ENCODE measurements around the gene SLC25A48.
"Not testable (repeated sequence)": the region's sequence is repeated elsewhere in the genome, so short reads cannot be mapped to it uniquely, and the experiment has no call there.

The SLC25A48 gene

DNA sequence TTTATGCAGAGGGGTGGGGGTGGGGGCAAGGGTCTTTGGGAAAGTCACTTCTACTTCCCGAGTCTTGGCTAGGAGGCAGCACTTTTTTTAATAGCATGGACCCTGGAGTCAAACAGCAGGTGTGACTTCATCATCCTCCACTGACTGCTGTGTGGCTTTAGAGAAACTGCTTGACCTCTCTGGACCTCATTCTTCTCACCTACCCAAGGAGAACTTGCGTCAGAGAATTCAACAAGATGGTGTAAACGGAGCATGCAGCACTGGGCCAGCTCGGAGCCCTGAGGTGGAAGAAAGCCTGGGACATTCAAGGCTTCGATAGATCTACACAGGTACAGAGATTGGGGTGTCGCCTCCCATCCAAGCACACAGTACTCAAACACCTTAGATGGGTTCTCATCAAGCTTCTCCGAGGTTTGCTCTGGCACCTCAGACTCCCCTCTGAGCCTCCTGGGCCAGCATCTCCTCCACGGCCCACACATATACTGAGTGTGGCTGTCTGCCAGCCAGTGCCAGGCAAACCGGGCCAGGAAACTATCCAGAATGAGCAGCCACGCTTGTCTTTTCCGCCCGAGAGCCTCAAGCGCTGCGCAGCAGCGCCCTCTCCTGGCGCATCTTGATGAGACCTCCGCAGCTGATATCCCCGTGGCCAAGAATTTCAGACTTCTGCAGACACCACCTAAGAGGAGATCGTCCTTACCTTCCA is 4.6 kb upstream of the SLC25A48 start:
- DNase-seq (ENCODE audit: low read depth in 2 of 2, low spot score in 1 of 2) = no peak

DNA sequence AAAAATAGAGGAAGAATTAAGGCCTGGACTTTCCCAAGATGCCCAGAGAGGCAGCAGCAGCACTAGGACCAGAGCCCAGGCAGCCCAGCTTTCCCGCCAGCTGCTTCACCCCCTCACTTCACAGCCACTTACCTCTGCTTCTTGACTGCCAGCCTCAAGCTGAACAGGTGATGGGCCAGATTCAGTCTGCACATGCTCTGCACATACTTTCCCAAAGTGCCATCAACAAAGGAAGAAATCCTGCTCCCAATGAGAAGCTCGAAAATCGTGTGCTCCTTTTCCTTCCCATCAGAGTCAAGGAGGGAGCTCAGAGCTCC is 4.1 kb upstream of the SLC25A48 start:
- no peak for DNase-seq (ENCODE audit: low read depth in 2 of 2, low spot score in 1 of 2)

DNA sequence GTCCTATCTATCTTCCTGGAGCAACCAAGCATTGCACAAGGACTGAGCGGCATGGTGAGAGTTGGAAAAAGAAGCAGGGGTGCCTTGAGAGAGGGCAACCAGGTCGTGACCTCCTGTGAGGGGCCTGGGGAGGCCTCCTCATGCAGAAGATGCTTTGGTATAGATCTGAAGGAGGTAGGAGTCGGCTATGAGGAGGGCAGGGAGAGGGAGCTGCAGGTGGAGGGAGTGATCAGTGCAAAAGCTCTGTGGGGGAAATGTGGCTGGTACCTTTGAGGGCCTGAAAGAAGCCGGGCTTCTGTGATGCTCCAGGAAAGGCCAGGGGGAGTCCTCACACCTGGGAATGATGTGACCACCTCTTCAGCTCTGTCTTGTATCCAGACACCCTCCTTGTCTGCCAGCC is 3.6 kb upstream of the SLC25A48 start:
- no peak for DNase-seq (ENCODE audit: low read depth in 2 of 2, low spot score in 1 of 2)

DNA sequence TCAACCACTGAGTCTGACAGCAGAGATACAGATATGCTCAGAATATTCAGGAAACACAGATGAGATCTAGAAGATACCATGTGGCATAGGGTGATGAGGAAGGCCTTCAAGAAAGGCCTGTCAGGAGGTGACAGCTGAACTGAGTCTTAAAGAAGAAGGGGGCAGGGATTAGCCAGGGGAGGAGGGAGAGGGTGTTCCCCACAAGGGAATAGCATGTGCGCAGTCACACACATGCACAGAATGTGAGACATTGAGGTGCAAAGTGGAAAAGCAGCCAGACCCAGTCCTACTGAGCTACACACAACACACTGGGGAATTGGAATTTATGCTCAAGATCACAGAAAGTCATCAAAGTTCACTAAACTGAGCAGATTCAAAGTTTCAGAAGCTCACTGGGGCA is 3.0 kb upstream of the SLC25A48 start:
- DNase-seq (ENCODE audit: low read depth in 2 of 2, low spot score in 1 of 2) = no peak

GRCh38 chr5:135831851-135832555 is 2.5 kb upstream of the SLC25A48 start:
- DNase-seq (ENCODE audit: low read depth in 2 of 2, low spot score in 1 of 2) = no peak

DNA sequence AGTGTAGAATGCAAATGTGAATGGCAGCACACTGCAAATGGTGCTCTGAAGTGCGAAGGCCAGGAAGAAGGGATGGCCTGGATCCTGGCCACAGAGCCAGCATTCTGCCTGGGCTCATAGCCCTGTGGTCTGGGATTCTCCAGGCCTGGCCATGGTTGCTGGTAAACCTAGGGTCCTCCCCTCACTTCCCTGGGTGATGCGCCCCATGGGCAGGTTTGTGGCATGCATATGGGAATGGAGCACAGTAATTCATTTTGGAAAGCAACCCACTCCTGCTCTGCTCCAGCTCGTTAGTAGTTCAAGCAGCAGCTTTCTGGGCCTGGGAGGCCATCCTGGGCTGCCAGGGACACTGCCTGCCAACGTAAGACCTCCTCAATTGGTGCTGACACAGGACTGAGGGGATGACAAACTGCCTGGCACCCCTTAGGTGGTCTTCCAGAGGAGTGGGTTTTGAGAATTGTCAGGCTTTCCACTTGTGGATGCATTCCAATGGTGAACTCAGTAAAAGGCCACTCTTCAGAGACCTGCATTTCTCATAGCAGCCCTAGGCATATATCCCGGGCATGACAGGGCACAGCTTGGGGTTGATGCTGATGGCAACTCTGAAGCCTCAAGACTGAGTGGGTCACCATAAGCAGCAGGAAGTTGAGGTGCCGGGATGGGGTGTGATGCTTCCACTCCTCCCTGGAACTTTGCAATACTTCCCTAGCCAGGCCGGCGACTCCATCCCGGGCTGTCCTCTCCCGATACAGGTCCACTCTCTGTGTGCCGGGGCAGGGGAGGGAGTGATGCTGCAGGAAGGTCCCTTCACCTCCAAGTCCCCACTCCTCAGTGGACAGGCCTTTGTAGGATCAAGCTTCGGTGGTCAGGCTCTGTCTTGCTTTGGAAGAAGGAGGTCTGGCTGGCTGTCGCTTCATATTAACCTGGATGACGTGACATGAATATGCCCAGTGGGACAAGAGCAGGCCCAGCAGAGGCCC is 1.2 kb upstream of the SLC25A48 start:
- DNase-seq (ENCODE audit: low read depth in 2 of 2, low spot score in 1 of 2) = no peak

- DNase-seq (ENCODE audit: low read depth in 2 of 2, low spot score in 1 of 2) = no peak
Measured at GRCh38 chr5:135833961-135834638, 363 bp upstream of the SLC25A48 start.

GRCh38 chr5:135835766-135836165 is 1.3 kb downstream of the SLC25A48 start:
- no peak for DNase-seq (ENCODE audit: low read depth in 2 of 2, low spot score in 1 of 2)

GRCh38 chr5:135838395-135838794 is 3.9 kb downstream of the SLC25A48 start:
- DNase-seq (ENCODE audit: low read depth in 2 of 2, low spot score in 1 of 2) = not testable (repeated sequence)

DNA sequence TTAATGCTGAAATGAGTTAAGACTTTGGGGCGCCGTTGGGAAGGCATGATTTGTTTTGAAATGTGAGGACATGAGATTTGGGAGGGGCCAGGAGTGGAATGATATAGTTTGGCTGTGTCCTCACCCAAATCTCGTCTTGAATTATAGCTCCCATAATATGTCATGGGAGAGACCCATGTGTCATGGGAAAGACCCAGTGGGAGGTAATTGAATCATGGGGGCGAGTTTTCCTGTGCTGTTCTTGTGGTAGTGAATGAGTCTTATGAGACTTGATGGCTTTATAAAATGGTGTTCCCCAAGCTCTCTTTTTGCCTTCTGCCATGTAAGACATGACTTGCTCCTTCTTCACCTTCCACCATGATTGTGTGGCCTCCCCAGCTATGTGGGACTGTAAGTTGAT is 5.1 kb downstream of the SLC25A48 start:
- no peak for DNase-seq (ENCODE audit: low read depth in 2 of 2, low spot score in 1 of 2)

DNA sequence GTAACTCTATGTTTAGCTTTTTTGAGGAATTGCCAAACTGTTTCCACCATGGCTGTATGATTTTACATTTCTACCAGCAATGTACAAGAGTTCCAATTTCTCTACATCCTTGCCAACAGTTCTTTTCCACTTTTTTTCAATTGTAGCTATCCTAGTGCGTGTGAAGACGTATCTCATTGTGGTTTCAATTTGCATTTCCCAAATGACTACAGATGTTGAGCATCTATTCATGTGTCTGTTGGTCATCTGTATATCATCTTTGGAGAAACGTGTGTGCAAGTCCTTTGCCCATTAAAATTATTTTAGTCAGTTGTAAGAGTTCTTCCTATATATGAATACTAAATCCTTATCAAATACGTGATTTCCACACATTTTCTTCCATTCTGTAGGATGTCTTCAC is 6.5 kb downstream of the SLC25A48 start:
- no peak for DNase-seq (ENCODE audit: low read depth in 2 of 2, low spot score in 1 of 2)

DNA sequence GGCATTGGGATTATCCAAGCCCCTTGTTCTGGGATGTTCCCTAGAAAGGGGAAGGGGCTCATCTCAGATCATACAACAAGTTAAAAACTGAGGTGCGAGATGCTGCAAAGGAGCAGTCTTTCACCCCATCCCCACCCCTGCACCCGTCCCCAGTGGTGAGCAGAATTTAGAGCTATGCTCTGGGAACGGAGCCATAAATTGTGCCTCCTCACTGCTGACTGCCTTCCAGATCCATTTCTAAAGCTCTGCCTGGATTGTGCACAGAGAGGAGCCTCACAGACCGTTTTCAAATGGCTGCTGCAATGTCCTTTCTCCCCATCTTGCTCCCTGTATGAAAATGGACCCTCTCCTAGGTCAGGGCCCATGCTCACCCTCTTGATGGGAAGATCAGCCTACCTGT is 8.3 kb downstream of the SLC25A48 start:
- no peak for DNase-seq (ENCODE audit: low read depth in 2 of 2, low spot score in 1 of 2)

- DNase-seq (ENCODE audit: low read depth in 2 of 2, low spot score in 1 of 2) = no peak
Measured at GRCh38 chr5:135843571-135844337, 9.3 kb downstream of the SLC25A48 start.

DNA sequence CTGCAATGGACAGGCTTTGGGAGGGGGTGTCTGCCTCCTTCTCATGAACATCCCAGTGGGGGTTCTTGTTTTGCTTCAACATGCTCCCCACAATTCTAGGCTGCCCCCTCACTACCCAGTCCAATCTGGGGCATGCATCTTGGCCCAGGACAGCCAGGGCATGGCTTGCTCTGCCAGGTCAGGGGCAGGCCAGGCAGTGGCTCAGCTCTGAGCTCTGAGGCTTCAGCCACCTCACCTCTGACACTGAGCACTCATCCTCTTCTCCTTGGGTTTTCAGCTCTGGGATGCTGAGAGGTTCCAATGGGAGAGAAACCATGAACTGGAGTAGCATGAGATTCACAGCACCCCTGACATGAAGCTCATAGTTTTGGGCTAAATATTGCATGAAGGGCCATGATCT is 11.8 kb downstream of the SLC25A48 start:
- DNase-seq (ENCODE audit: low read depth in 2 of 2, low spot score in 1 of 2) = no peak

DNA sequence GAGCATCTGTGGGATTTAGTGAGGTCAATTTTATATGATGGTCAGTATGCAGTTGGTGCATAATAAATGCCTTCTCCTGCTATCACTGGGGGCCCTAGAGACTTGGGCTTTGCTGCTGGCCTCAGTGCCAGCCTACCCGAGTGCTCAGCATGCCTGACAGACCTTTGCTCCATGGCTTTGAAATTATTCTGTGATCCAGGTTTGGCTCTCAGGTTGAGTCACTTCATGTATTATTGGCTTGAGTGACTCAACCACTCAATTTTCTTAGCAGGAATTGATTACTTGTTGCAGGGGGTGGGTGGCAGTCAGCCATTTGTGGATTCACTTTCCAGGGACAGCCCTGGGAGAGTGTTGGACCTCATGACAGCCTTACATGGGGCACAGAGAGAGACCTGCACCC is 13.5 kb downstream of the SLC25A48 start:
- DNase-seq (ENCODE audit: low read depth in 2 of 2, low spot score in 1 of 2) = no peak

DNA sequence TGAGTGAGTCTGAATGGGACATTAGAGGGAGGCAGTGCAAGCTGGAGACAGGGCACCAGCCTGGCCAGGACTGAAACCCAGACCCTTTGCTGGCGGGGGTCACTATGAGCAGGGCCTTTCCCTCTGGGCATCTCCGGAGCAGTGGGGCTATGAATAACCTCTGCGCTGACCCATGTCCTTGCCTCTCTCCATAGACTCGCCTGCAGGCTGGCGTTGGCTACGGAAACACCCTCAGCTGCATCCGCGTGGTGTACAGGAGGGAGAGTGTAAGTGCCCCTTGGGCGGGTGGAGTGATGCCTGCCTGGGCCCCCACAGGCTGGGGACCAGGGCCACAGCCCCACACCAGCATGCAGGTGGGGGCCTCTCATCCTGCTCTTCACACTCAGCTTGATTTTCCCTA is 15.8 kb downstream of the SLC25A48 start:
- DNase-seq (ENCODE audit: low read depth in 2 of 2, low spot score in 1 of 2) = no peak

GRCh38 chr5:135850671-135851070 is 16.2 kb downstream of the SLC25A48 start:
- DNase-seq (ENCODE audit: low read depth in 2 of 2, low spot score in 1 of 2) = no peak

- no peak for DNase-seq (ENCODE audit: low read depth in 2 of 2, low spot score in 1 of 2)
Measured at GRCh38 chr5:135851186-135851914, 16.9 kb downstream of the SLC25A48 start.

DNA sequence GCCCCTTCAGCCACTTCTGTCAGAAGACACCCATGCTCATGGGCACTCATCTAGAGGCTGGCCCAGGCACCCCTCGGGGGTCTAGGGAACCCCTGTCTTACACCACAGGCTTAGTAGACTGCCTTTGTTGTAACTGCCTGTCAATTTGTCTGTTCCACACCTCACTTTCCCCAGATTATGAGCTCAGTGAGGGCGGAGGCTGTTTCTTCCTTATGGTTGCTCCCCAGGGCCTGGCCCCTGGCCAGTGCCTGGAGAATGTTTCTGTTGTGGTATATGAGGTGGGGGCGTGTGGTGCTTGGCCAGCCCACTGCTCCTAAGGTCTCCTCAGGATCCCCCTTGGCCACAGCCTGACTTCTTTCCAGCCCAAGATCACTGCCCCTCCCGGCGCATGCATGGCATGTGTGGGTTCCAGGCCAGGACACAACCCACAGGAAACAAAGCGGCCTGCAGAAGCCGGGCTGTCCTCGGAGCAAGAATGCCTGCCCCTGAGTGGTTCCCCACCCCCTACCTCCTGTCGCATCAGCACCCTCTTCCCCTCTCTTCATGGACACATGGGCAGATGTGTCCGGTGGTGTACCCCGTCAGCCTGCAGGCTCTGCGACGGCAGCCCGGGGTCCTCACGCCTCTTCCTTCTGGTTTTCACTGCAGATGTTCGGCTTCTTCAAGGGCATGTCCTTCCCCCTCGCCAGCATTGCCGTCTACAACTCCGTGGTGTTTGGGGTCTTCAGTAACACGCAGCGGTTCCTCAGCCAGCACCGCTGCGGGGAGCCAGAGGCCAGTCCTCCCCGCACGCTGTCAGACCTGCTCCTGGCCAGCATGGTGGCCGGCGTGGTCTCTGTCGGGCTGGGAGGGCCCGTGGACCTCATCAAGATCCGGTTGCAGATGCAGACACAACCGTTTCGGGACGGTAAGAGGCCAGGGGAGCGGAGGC is 17.7 kb downstream of the SLC25A48 start:
- DNase-seq (ENCODE audit: low read depth in 2 of 2, low spot score in 1 of 2) = no peak
